Measurements from ENCODE around the gene GIGYF2.

Gene GIGYF2

DNA sequence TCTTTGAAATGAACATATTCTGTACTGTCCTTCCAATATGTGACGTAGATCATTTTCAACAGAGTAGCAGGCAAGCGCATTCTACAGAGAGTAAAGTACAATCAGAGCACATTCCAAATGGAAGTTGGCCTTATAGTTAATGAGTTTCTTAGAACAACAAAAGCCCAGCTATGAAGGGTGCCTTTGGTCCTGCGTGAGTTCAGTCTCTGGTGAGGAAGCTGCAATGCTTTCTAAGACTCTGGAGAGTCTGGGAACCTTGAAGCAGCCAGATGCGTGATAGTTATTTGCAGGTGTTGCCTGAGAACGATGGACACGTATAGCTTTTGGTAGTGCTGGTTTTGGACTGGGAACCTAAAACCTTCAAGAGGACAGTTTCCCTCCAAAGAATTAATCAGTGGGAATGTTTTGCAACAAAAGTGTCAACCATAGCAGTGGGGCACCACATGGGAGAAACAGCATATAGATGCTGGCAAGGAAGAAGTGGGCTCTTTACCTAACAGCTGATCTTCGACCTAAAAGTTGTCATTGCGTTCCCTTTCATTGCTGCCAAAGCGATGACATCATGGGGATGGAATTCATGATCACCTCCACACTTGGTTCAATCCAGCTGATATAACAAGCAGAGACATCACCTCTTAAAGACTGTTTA, 163.6 kb downstream of the GIGYF2 start:
- TF ChIP-seq, protein P1, sequence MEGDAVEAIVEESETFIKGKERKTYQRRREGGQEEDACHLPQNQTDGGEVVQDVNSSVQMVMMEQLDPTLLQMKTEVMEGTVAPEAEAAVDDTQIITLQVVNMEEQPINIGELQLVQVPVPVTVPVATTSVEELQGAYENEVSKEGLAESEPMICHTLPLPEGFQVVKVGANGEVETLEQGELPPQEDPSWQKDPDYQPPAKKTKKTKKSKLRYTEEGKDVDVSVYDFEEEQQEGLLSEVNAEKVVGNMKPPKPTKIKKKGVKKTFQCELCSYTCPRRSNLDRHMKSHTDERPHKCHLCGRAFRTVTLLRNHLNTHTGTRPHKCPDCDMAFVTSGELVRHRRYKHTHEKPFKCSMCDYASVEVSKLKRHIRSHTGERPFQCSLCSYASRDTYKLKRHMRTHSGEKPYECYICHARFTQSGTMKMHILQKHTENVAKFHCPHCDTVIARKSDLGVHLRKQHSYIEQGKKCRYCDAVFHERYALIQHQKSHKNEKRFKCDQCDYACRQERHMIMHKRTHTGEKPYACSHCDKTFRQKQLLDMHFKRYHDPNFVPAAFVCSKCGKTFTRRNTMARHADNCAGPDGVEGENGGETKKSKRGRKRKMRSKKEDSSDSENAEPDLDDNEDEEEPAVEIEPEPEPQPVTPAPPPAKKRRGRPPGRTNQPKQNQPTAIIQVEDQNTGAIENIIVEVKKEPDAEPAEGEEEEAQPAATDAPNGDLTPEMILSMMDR (IDR thresholded peaks at IDR 0.05): no peak
- H3K4me1 ChIP-seq: no peaks in the 10 kb centered on the region
- peaks cover 42 to 57% (median 44%) of the 10 kb centered on the region in 3 donors for H3K36me3 ChIP-seq
- intact Hi-C loops (cut with DNase I; ENCODE audit: low total_unique reads): no loop called here
- no peak for DNase-seq
- H3K4me3 ChIP-seq: no peak overlapping the region
- H3K27me3 ChIP-seq: no peaks in the 10 kb centered on the region
- H3K27ac ChIP-seq: no peak overlapping the region
- no peaks in the 10 kb centered on the region for H3K9me3 ChIP-seq

DNA sequence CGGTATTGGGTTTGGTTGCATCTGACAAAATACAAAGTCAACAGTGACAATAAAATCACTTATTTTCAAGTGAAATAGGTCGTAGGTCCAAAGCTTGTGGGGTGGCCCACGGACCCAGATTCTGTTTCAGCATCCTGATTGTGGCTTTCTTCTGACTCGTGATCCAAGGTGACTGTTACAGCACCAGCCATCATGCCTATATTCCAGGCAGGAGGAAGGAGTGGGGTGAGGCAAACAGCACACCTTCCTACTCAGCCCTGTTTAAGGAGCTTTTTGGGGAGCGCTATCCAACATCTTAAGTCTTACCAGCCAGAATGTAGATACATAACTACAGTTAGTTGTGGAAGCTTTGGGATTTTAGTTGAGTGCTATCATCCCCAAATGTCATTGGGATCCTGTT, 164.2 kb downstream of the GIGYF2 start:
- H3K27me3 ChIP-seq: no peaks in the 10 kb centered on the region
- no peak overlapping the region for H3K4me3 ChIP-seq
- H3K27ac ChIP-seq: no peak overlapping the region
- H3K9me3 ChIP-seq: no peaks in the 10 kb centered on the region
- intact Hi-C loops (cut with DNase I; ENCODE audit: low total_unique reads): no loop called here
- TF ChIP-seq, protein P1 (IDR thresholded peaks at IDR 0.05): no peak
- no peak for DNase-seq
- H3K36me3 ChIP-seq: peaks cover 35 to 50% (median 39%) of the 10 kb centered on the region in 3 donors
- no peaks in the 10 kb centered on the region for H3K4me1 ChIP-seq

DNA sequence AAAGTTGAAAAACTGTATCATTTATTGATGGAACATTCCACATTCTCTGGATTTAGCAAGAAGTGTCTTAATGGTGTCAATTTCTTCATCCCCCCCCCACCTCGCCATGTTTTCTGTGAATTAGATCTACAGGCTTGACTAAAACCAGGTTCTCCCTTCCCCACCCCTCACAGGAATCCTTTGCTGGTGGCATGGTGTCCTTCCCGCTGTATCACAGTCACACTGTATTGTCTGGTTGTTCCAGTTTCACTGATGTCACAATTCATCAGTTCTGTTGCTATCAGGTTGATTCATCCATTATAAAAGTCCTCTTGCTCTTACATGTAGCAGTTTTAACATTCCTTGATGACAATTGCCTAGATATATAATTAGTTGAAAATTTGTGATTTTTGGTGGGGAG, 166.9 kb downstream of the GIGYF2 start:
- no peak for DNase-seq
- intact Hi-C loops (cut with DNase I; ENCODE audit: low total_unique reads): no loop called here
- H3K27ac ChIP-seq: no peak overlapping the region

DNA sequence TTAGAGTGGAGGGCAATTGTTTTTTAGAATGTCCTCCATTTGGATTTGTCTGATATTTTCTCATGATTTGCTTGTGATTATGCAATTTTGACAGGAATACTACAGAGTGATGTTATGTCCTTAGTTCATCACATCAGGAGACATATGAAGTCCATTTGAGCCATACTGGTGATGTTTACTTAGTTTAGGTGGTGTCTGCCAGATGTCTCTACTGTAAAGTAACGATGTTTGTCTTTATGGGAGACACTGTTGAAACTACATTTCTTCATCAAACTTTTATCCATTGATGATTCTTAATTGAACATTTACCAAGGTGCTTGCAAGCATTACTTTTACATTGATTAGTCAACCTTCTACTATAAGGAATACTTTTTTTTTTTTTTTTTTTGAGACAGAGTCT, 168.0 kb downstream of the GIGYF2 start:
- H3K4me1 ChIP-seq: peaks cover 0 to 5% (median 0%) of the 10 kb centered on the region in 4 donors
- H3K9me3 ChIP-seq: no peaks in the 10 kb centered on the region

More for the DNA sequence above, 166.9 kb downstream of the GIGYF2 start:
- no peaks in the 10 kb centered on the region for H3K4me1 ChIP-seq
- H3K4me3 ChIP-seq: no peak overlapping the region
- TF ChIP-seq, protein P1 (IDR thresholded peaks at IDR 0.05): no peak
- H3K9me3 ChIP-seq: no peaks in the 10 kb centered on the region
- peaks cover 9 to 24% (median 14%) of the 10 kb centered on the region in 3 donors for H3K36me3 ChIP-seq
- no peaks in the 10 kb centered on the region for H3K27me3 ChIP-seq

DNA sequence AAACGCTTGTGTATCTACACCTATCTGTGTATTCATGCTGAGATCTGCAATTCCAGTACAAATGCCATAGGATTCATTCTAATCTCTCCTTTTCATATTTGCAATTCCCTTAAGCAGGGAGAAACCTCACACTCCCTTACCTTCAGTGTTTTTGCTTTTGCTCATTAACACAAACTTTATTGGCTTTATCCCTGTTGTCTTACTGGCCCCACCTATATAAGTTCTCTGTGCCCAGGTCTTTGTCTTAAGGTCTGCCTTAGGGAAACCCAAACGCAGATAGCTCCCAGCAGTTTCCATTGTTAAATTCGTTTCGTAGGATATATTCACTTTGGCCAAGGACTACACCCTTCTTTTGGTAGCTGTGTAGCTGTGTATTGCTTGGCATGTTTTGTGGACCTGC, 169.0 kb downstream of the GIGYF2 start:
- DNase-seq: no peak
- intact Hi-C loops (cut with DNase I; ENCODE audit: low total_unique reads): no loop called here
- Histone ChIP-seq H3K9me3 (no peaks in the 10 kb centered on the region), H3K27me3 (no peaks in the 10 kb centered on the region), H3K27ac (no peak overlapping the region), H3K36me3 (peaks cover 0 to 12% (median 7%) of the 10 kb centered on the region in 3 donors), H3K4me1 (peaks cover 0 to 8% (median 0%) of the 10 kb centered on the region in 4 donors), H3K4me3 (no peak overlapping the region)
- TF ChIP-seq, protein P1 (IDR thresholded peaks at IDR 0.05): no peak

More for the DNA sequence above, 168.0 kb downstream of the GIGYF2 start:
- H3K4me3 ChIP-seq: no peak overlapping the region
- H3K27me3 ChIP-seq: no peaks in the 10 kb centered on the region
- no peak overlapping the region for H3K27ac ChIP-seq
- intact Hi-C loops (cut with DNase I; ENCODE audit: low total_unique reads): no loop called here
- no peak for DNase-seq
- peaks cover 0 to 13% (median 10%) of the 10 kb centered on the region in 3 donors for H3K36me3 ChIP-seq
- TF ChIP-seq, protein P1 (IDR thresholded peaks at IDR 0.05): no peak
